Sigmoid colon (tissue), 4 donors: Measurements from ENCODE around the gene TBC1D2.
"Not testable (repeated sequence)": the region's sequence is repeated elsewhere in the genome, so short reads cannot be mapped to it uniquely, and the experiment has no call there.

Experiments used
- EP300 ChIP-seq, 4 donors: sonication (generic); formaldehyde crosslinking; IDR thresholded peaks; one replicate each; pipeline ENCODE4 v1.6.1; 2017; ENCODE audit warnings: antibody characterized with exemption in 4 of 4
- POLR2AphosphoS5 ChIP-seq, 4 donors: sonication (generic); formaldehyde crosslinking; IDR thresholded peaks; one replicate each; pipeline ENCODE4 v1.6.1; 2017; ENCODE audit warnings: antibody characterized with exemption in 4 of 4
- TF ChIP-seq, protein P1 (sequence below), 4 experiments: fragments of 450-650 bp in 3 of 4; fragments of 200-600 bp in 1 of 4; IDR thresholded peaks; one replicate each; pipeline ENCODE4 v1.5.1; 2016 to 2019; ENCODE audit warnings: antibody characterized with exemption in 4 of 4, mild to moderate bottlenecking in 3 of 4, moderate library complexity in 2 of 4

DNA sequence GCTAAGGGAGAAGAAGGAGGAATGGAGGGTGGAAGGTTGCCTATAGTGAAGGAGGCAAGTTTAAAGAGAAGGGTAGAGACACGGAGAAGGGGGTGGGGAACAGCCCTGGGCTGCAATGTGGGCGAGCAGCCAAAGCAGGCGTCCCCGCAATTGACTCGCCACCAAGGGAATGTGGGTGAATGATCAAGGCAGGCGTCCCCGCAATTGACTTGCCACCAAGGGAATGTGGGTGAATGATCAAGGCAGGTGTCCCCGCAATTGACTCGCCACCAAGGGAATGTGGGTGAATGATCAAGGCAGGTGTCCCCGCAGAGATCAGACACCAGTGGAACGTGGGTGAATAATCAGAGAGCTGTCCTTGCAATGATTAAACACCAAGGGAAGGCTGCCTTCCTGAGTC is 14.8 kb upstream of the TBC1D2 start:
- not testable (repeated sequence) for TF ChIP-seq EP300, POLR2AphosphoS5 (IDR thresholded peaks at IDR 0.05)
- TF ChIP-seq, protein P1, sequence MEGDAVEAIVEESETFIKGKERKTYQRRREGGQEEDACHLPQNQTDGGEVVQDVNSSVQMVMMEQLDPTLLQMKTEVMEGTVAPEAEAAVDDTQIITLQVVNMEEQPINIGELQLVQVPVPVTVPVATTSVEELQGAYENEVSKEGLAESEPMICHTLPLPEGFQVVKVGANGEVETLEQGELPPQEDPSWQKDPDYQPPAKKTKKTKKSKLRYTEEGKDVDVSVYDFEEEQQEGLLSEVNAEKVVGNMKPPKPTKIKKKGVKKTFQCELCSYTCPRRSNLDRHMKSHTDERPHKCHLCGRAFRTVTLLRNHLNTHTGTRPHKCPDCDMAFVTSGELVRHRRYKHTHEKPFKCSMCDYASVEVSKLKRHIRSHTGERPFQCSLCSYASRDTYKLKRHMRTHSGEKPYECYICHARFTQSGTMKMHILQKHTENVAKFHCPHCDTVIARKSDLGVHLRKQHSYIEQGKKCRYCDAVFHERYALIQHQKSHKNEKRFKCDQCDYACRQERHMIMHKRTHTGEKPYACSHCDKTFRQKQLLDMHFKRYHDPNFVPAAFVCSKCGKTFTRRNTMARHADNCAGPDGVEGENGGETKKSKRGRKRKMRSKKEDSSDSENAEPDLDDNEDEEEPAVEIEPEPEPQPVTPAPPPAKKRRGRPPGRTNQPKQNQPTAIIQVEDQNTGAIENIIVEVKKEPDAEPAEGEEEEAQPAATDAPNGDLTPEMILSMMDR (IDR thresholded peaks at IDR 0.05), result not testable (repeated sequence)
